ENCODE results near the gene ABO. TPM values are rescaled to one million over a fixed set of nuclear protein-coding genes. Genes with fewer than 3 reads are reported as not detected.

ABO gene
- total RNA-seq, 1 experiment from 2014 or later: 0.15 TPM

- H3K27me3 Mint-ChIP-seq (ENCODE audit: low read depth): peaks cover 10% of the 10 kb centered on the region; the same call in 1 of the 2 replicates
- CTCF ChIA-PET: interaction anchor here (1.1 to 3.3 kb wide), 4 partner anchors 19 to 84 kb away, joined by 4 to 23 read pairs (median 6); no protein-coding TSS in a partner anchor
- H3K27ac Mint-ChIP-seq: no peak overlapping the region
- no peak for ATAC-seq
- no peak overlapping the region for H3K4me3 Mint-ChIP-seq
- peaks cover 11% of the 10 kb centered on the region for H3K4me1 Mint-ChIP-seq
- TF ChIP-seq JAZF1 (CRISPR knock-in tag; IDR thresholded peaks at IDR 0.05) (no peak), GTF2I (CRISPR knock-in tag; conservative IDR thresholded peaks at IDR 0.05) (no peak), OVOL2 (CRISPR knock-in tag; IDR thresholded peaks at IDR 0.05; ENCODE audit: borderline replicate concordance) (no peak), RORB (CRISPR knock-in tag; IDR thresholded peaks at IDR 0.05) (no peak), USF2 (CRISPR knock-in tag; IDR thresholded peaks at IDR 0.05) (no peak), FOXK1 (CRISPR knock-in tag; IDR thresholded peaks at IDR 0.05) (no peak), SMAD3 (CRISPR knock-in tag; IDR thresholded peaks at IDR 0.05; ENCODE audit: borderline replicate concordance) (no peak), STAT6 (CRISPR knock-in tag; conservative IDR thresholded peaks at IDR 0.05; ENCODE audit: low read depth) (no peak), AFF4 (CRISPR knock-in tag; IDR thresholded peaks at IDR 0.05; ENCODE audit: borderline replicate concordance) (no peak), ELF4 (CRISPR knock-in tag; IDR thresholded peaks at IDR 0.05; ENCODE audit: low read depth) (no peak), IRF1 (CRISPR knock-in tag; IDR thresholded peaks at IDR 0.05) (no peak), ESRRA (CRISPR knock-in tag; IDR thresholded peaks at IDR 0.05; ENCODE audit: borderline replicate concordance) (no peak), ZNF121 (CRISPR knock-in tag; IDR thresholded peaks at IDR 0.05) (no peak), ATF2 (CRISPR knock-in tag; IDR thresholded peaks at IDR 0.05; ENCODE audit: borderline replicate concordance, low read depth) (no peak), FOXP4 (CRISPR knock-in tag; IDR thresholded peaks at IDR 0.05) (no peak)
- DNase-seq (ENCODE audit: low spot score): no peak
- POLR2A ChIA-PET: no interaction called here
- no peaks in the 10 kb centered on the region for H3K9me3 Mint-ChIP-seq
- no peaks in the 10 kb centered on the region for H3K36me3 Mint-ChIP-seq
Observed at GRCh38 chr9:133258061-133259015, 16.7 kb downstream of the ABO start.

Measured in WTC11 (cell line).